GM19351 (cell line): ENCODE data around the gene TMBIM6.
"Not testable (repeated sequence)": the region's sequence is repeated elsewhere in the genome, so short reads cannot be mapped to it uniquely, and the experiment has no call there.

Source experiments
- ATAC-seq: cut with Tn5 transposase; IDR thresholded peaks from one replicate; pipeline ENCODE4 v1.9.1; 2021; ENCODE audit warnings: mild to moderate bottlenecking, moderate library complexity; ENCODE audit not compliant: unreplicated experiment

Gene TMBIM6

DNA sequence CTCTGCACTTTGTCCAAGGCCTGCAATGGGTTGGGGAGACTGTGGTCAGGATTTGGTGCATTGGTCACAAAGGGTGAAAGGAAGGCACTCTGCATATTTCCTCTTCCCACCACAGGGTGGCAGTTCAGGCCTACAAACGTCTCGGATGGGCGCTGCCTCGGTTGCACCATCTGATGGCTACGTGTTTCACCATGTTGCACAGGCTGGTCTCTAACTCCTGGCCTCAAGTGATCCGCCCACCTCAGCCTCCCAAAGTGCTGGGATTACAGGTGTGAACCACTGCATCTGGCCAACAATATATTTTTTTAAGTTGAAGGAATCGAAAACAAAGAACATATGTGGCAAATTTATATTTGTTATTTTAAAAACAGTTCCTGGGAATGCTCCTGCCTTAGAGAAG lies 35.1 kb downstream of the TMBIM6 start:
- ATAC-seq: peak; percentile 53

DNA sequence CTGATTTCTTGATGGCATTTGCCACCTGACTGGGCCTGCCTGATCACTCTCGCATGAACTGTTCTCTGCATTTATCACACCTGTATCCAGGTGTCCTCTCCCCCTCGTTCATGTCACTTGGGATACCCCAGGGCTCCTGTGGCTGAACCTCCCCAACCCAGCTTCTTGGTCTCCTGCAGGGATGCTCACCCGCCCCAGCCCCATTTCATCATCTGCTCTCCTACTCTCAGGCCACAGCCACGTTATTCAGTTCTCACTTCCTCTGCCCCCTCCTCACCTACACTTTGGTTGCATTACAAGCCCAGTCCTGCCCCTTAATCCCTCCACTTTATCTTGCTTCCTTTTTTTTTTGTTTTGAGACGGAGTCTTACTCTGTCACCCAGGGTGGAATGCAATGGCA lies 35.5 kb downstream of the TMBIM6 start:
- no peak for ATAC-seq

DNA sequence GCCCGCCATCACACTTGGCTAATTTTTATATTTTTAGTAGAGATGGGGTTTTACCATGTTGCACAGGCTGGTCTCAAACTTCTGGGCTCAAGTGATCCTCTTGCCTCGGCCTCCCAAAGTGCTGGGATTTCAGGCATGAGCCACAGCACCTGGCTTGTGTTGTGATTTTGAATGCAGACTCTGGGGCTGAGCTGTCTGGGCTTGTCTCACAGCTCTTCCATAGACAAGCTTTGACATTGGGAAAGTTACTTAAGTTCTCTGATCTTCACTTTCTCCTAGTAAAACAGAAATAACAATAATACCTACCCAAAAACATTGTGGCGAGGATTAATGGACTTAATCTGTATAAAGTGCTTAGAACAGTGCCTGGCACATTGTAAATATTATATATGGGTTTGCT lies 36.0 kb downstream of the TMBIM6 start:
- ATAC-seq: no peak

DNA sequence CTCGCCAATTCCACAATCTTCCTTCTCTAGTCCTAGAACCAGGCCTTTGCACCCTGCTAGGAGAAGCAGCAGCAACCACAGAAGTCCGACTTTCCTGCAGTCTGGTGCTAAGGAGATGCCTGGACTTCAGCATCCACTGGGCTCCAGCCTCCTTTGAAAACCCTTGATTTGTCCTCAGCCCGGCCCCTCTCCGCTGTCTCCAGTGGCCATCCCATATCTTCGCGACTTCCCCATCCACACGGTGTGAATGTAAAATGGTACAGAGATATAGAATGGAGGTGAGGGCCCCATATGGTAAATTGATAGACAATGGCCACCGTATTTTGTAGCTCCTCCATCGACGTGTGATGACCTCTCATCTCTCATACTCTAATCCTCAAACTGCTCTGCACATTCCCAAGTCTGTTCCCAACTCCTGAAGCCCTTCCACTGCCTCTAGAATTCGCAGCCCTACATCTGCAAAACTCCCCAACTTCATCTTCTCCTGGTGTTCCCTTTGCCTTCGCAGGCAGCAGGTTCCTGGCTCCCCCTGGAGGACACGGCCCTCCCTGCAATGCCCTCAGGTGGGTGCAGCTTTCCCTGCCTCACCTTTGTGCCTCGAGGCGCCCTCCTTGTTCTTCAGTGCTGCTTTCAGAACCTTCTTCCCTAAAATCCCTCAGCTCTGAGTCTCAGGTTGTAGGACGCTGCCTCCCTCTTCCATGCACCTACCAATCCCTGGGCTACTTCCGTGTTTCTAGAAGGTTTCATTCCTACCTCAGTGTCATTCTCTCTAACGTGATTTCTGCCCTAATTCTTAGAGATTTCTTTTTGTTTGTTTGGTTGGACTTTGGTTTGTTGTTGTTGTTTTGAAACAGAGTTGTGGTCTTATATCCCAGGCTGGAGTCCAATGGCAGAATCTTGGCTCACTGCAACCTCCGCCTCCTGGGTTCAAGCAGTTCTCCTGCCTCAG lies 36.7 kb downstream of the TMBIM6 start:
- no peak for ATAC-seq

DNA sequence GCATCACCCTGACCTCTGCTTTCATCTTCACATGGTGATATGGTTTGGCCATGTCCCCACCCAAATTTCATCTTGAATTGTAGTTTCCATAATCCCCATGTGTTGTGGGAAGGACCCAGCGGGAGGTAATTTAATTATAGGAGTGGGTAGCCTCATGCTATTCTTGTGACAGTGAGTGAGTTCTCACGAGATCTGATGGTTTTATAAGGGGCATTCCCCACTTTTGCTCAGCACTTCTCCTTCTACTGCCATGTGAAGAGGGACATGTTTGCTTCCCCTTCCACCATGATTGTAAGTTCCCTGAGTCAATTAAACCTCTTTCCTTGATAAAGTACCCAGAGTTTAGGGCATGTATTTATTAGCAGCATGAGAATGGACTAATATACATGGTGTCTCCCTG lies 38.2 kb downstream of the TMBIM6 start:
- no peak for ATAC-seq

- ATAC-seq: not testable (repeated sequence)
These were observed 39.6 kb downstream of the TMBIM6 start for GRCh38 chr12:49780914-49781313.

- ATAC-seq: no peak
These were observed 42.7 kb downstream of the TMBIM6 start for GRCh38 chr12:49783917-49784676.

DNA sequence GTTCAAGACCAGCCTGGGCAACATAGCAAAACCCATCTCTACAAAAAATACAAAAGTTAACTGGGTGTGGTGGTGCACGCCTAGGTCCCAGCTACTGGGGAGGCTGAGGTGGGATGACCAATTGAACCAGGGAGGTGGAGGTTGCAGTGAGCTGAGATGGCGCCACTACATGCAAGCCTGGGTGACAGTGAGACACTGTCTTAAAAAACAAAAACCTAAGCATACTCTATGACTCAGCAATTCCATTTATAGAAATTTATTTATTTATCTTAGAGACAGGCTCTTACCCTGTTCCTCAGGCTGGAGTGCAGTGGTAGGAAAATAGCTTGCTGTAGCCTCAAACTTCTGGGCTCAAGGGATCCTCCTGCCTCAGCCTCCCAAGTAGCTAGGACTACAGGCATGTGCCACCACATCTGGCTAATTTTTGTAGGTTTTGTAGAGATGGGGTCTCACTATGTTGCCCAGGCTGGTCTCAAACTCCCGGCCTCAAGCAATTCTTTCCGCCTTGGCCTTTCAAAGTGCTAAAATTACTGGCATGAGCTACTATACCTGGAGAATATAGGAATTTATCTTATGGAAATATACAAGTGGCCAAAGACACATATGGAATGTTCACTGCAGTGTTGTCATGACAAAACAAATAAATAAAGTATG lies 43.5 kb downstream of the TMBIM6 start:
- ATAC-seq: no peak

- ATAC-seq: no peak
These were observed 46.3 kb downstream of the TMBIM6 start for GRCh38 chr12:49787672-49788071.

DNA sequence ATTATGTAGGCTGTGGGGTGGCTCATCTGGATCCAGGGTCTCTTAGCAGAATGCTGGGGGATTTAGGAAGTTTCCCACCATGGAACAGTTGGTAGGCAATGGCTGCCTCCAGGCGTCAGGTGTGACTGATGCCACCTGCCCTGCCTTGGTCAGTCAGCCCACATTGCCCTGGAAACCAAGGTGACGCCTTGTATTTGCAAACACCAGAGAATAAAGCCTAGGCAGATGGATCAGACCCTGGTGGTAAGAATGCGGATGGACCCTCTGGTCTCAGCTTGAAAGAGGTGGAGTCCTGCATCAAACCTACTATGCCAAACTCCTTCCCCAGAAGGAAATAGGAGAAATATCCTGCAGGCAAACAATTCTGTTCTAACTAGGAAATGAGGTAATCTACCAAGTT lies 48.6 kb downstream of the TMBIM6 start:
- no peak for ATAC-seq

GRCh38 chr12:49790741-49791555 lies 49.6 kb downstream of the TMBIM6 start:
- ATAC-seq: no peak

DNA sequence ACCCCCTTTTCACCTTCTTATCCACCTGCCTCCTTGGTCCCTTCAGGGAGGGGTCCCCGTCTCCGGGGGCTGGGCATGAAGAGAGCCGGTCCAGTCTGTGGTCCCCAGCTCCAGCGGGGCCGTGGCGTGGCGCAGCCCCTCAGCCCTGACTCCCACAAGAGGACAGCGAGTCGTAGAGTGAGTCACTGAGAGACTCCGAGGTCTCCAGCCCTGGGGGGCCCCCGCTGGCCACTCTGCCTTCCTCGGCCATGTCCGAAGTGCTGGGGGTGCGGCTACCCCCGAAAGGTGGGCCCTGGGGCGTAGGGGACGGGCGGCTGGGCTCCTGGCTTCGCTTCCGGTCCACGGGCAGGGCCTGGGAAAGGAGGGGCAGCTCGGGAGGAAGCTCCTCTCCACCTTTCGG lies 50.3 kb downstream of the TMBIM6 start:
- no peak for ATAC-seq

DNA sequence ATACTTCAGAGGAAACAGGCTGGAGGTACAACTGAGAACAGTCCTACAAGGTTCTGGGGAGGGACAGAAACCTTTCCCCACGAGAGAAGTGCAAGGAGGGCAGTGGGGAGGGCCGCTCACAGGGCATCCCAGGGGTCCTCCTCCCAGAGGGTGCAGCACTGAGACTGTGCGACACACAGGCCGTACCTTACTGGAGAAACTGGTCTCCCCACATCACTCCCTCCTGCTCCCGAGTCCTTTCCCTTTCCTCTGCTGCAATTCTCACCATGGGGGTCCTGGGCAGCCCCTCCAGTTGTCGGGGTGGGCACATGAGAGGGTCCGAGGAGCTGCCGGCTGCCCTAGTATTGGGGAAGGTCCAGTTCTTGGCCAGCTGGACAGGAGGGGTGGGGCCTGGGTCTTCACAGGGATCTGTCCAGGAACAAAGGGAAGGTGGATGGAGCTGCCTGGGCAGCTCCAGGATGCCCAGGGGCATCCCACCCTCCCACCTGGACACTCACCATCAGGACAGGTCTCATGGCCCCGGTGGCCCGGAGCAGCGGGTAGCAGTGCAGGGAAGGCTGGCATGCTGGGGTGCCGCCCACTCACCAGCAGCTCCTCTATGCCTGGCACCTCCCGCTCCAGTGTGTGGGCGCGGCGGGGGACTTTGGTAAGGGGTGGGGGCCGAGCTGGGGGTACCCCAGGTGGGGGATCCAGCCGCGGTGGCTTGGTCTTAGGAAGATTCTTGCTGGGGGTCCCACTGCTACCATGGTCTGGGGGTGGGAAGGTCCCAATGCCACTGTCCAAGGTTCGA lies 51.0 kb downstream of the TMBIM6 start:
- ATAC-seq: no peak

- no peak for ATAC-seq
These were observed 51.7 kb downstream of the TMBIM6 start for GRCh38 chr12:49792976-49793580.

- no peak for ATAC-seq
These were observed 52.3 kb downstream of the TMBIM6 start for GRCh38 chr12:49793620-49794019.

DNA sequence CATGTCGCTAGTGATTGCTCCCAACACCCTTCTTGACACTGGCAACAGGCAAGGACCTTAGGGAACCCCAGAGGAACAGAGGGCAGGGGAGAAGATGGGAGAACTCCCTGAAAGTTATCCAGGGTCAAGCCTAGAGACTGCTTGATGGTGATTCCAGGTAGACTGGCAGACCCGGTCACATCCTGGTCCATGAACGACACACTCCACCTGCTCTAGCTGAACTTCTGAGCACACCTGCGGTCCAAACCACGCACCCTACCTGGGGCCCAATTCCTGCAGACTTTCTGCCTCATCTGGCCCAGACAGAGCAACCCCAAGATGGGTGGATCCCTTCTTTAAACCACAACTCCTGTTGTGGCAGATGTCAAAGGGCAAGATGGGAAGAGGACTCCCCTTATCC lies 52.7 kb downstream of the TMBIM6 start:
- ATAC-seq: no peak

DNA sequence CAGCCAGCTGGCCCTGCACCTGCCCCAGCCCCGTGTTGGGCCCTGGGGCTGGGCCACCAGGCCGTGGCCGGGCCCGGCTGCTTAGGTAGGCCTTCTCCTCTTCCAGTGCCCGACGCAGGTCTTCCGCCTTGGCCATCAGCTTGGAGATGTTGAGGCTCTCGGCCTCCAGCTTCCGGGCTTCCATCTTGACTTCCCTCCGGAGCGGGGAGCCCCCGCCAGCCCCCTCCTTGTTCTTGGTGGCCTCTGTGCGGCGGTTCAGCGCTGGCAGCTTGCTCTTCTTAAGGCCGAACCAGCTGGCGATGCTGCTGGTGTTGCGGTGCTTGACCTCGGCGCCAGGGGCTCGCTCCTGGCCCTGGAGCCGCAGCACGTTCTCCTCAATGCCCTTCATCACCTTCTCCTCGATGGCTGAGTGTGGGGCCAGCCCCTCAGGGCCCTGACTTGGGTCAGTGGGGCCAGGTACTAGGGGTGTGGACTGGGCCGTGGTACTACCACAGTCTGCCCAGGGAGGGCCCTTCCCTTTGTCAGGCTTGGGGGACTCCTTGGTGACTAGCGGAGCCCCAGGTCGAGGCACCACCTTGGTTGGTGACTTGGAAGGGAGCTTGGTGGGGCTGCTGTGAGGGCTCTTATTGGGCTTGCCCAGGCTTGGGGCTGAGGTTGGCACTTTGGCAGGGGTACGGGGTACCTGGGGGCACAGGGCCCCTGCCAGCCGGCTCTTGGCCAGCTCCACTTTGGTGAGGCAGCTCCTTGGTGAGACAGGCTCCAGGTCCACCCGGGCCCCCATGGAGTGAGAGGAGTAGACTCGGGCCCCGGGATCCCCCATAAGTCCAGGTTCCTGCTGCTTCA lies 53.7 kb downstream of the TMBIM6 start:
- ATAC-seq: no peak

- no peak for ATAC-seq
These were observed 54.3 kb downstream of the TMBIM6 start for GRCh38 chr12:49795654-49796105.
